Kidney epithelial cell (primary cell): ENCODE data around the gene AKNA. TPM values are rescaled to one million over a fixed set of nuclear protein-coding genes. Genes with fewer than 3 reads are reported as not detected.

Experiments
- DNase-seq: peaks from one replicate; pipeline ENCODE4 v3.0.0-alpha.2; 2010; ENCODE audit warnings: low read depth
- H3K27me3 ChIP-seq: 2 replicates; pipeline ENCODE4 v1.6.0; 2011; ENCODE audit warnings: low read length; ENCODE audit not compliant: control insufficient read depth, insufficient read depth
- H3K36me3 ChIP-seq: 2 replicates; pipeline ENCODE4 v1.5.1; 2011; ENCODE audit warnings: low read length; ENCODE audit not compliant: control insufficient read depth, insufficient read depth
- H3K4me3 ChIP-seq: 2 replicates; pipeline ENCODE4 v1.5.1; 2011; ENCODE audit warnings: low read depth, mild to moderate bottlenecking, control low read depth, low read length
- CTCF ChIP-seq: IDR thresholded peaks from 2 replicates; pipeline ENCODE4 v1.5.1; 2011; ENCODE audit warnings: mild to moderate bottlenecking, moderate library complexity, low read length, control low read depth, inconsistent platforms; ENCODE audit not compliant: insufficient read depth, poor library complexity, severe bottlenecking
- total RNA-seq: library from RNA; depleted of rRNA; stranded (reverse); fragments of >200 nt; gene quantifications from 2 replicates; pipeline ENCODE4 v1.2.3, GENCODE V29; 2015

Gene AKNA
- total RNA-seq, 1 donor from 2014 or later, result 34.6 TPM

- no peaks in the 10 kb centered on the region for H3K27me3 ChIP-seq
- no peak for DNase-seq
- H3K36me3 ChIP-seq, result no peaks in the 10 kb centered on the region
- no peak overlapping the region for H3K4me3 ChIP-seq
- TF ChIP-seq CTCF, result no peak
Observed at GRCh38 chr9:114421147-114421546, 33.4 kb upstream of the AKNA start.

GRCh38 chr9:114419796-114420195, 32.0 kb upstream of the AKNA start:
- DNase-seq, result no peak
- Histone ChIP-seq H3K36me3 (no peaks in the 10 kb centered on the region), H3K27me3 (no peaks in the 10 kb centered on the region), H3K4me3 (no peak overlapping the region)
- no peak for TF ChIP-seq CTCF

GRCh38 chr9:114418053-114418452, 30.3 kb upstream of the AKNA start:
- no peaks in the 10 kb centered on the region for H3K27me3 ChIP-seq
- DNase-seq, result no peak
- H3K4me3 ChIP-seq, result no peak overlapping the region
- no peak for TF ChIP-seq CTCF
- no peaks in the 10 kb centered on the region for H3K36me3 ChIP-seq

- Histone ChIP-seq H3K4me3 (no peak overlapping the region), H3K27me3 (no peaks in the 10 kb centered on the region), H3K36me3 (no peaks in the 10 kb centered on the region)
- no peak for TF ChIP-seq CTCF
- no peak for DNase-seq
Observed at GRCh38 chr9:114417511-114417910, 29.7 kb upstream of the AKNA start.

- no peaks in the 10 kb centered on the region for H3K27me3 ChIP-seq
- H3K36me3 ChIP-seq, result no peaks in the 10 kb centered on the region
- no peak for TF ChIP-seq CTCF
- no peak overlapping the region for H3K4me3 ChIP-seq
- no peak for DNase-seq
Observed at GRCh38 chr9:114416906-114417305, 29.1 kb upstream of the AKNA start.

- Histone ChIP-seq H3K4me3 (no peak overlapping the region), H3K27me3 (no peaks in the 10 kb centered on the region), H3K36me3 (no peaks in the 10 kb centered on the region)
- DNase-seq, result no peak
- no peak for TF ChIP-seq CTCF
Observed at GRCh38 chr9:114416290-114416689, 28.5 kb upstream of the AKNA start.
